ENCODE data around the gene REXO1. TPM values are rescaled to one million over a fixed set of nuclear protein-coding genes. Genes with fewer than 3 reads are reported as not detected.
"Not testable (repeated sequence)": the region's sequence is repeated elsewhere in the genome, so short reads cannot be mapped to it uniquely, and the experiment has no call there.

The REXO1 gene
- polyA plus RNA-seq, 1 experiment: 5.4 TPM

- Histone ChIP-seq H3K9me3 (ENCODE audit: control insufficient read depth, insufficient read depth, low read length) (no peaks in the 10 kb centered on the region; the same call in 1 of the 2 replicates), H3K4me3 (ENCODE audit: low read depth, low read length) (no peak overlapping the region), H3K27ac (ENCODE audit: low read depth, low read length) (no peak overlapping the region), H3K27me3 (ENCODE audit: control insufficient read depth, insufficient read depth, low read length) (no peaks in the 10 kb centered on the region)
- TF ChIP-seq CTCF (IDR thresholded peaks at IDR 0.05; ENCODE audit: low read depth, low read length): no peak
- ChIA-PET POLR2A (no interaction called here), CTCF (no interaction called here)
- DNase-seq (ENCODE audit: low read depth, low spot score): no peak
Measured at GRCh38 chr19:1806184-1807029, 41.9 kb downstream of the REXO1 start.

- CTCF ChIA-PET: no interaction called here
- no peak for TF ChIP-seq CTCF (IDR thresholded peaks at IDR 0.05; ENCODE audit: low read depth, low read length)
- POLR2A ChIA-PET: no interaction called here
- DNase-seq (ENCODE audit: low read depth, low spot score): no peak
- H3K27me3 ChIP-seq (ENCODE audit: control insufficient read depth, insufficient read depth, low read length): no peaks in the 10 kb centered on the region
- no peak overlapping the region for H3K27ac ChIP-seq (ENCODE audit: low read depth, low read length)
- no peaks in the 10 kb centered on the region; the same call in 1 of the 2 replicates for H3K9me3 ChIP-seq (ENCODE audit: control insufficient read depth, insufficient read depth, low read length)
- no peak overlapping the region for H3K4me3 ChIP-seq (ENCODE audit: low read depth, low read length)
Measured at GRCh38 chr19:1805401-1806183, 42.7 kb downstream of the REXO1 start.

GRCh38 chr19:1804858-1805257 lies 43.4 kb downstream of the REXO1 start:
- POLR2A ChIA-PET: no interaction called here
- no peaks in the 10 kb centered on the region; the same call in 1 of the 2 replicates for H3K9me3 ChIP-seq (ENCODE audit: control insufficient read depth, insufficient read depth, low read length)
- H3K27ac ChIP-seq (ENCODE audit: low read depth, low read length): no peak overlapping the region
- CTCF ChIA-PET: interaction anchor here (0.6 kb wide), 1 partner anchor 153 kb away, joined by 3 read pairs; no protein-coding TSS in a partner anchor
- H3K27me3 ChIP-seq (ENCODE audit: control insufficient read depth, insufficient read depth, low read length): no peaks in the 10 kb centered on the region
- no peak for TF ChIP-seq CTCF (IDR thresholded peaks at IDR 0.05; ENCODE audit: low read depth, low read length)
- DNase-seq (ENCODE audit: low read depth, low spot score): no peak
- H3K4me3 ChIP-seq (ENCODE audit: low read depth, low read length): no peak overlapping the region

- CTCF ChIA-PET: interaction anchor here (1.0 kb wide), 1 partner anchor 194 kb away, joined by 3 read pairs; the partner anchor contains the start of gene UQCR11
Measured at GRCh38 chr19:1799695-1800342, 48.5 kb downstream of the REXO1 start.

GRCh38 chr19:1797313-1797712 lies 51.0 kb downstream of the REXO1 start:
- H3K4me3 ChIP-seq (ENCODE audit: low read depth, low read length); H3K9me3 ChIP-seq (ENCODE audit: control insufficient read depth, insufficient read depth, low read length); H3K27ac ChIP-seq (ENCODE audit: low read depth, low read length); H3K27me3 ChIP-seq (ENCODE audit: control insufficient read depth, insufficient read depth, low read length); POLR2A ChIA-PET; CTCF ChIA-PET; DNase-seq (ENCODE audit: low read depth, low spot score): not testable (repeated sequence)

More at GRCh38 chr19:1799695-1800342, 48.5 kb downstream of the REXO1 start:
- TF ChIP-seq CTCF (IDR thresholded peaks at IDR 0.05; ENCODE audit: low read depth, low read length): no peak
- no peak overlapping the region for H3K4me3 ChIP-seq (ENCODE audit: low read depth, low read length)
- POLR2A ChIA-PET: no interaction called here
- H3K9me3 ChIP-seq (ENCODE audit: control insufficient read depth, insufficient read depth, low read length): no peaks in the 10 kb centered on the region; the same call in 1 of the 2 replicates
- H3K27me3 ChIP-seq (ENCODE audit: control insufficient read depth, insufficient read depth, low read length): no peaks in the 10 kb centered on the region
- DNase-seq (ENCODE audit: low read depth, low spot score): no peak
- no peak overlapping the region for H3K27ac ChIP-seq (ENCODE audit: low read depth, low read length)
